Caco-2 (cell line): Measurements from ENCODE around the gene DIPK2B. TPM values are rescaled to one million over a fixed set of nuclear protein-coding genes. Genes with fewer than 3 reads are reported as not detected.

ENCODE experiments used
- BruUV-seq: library from RNA; stranded (reverse); fragments of 400-500 nt; replicated peaks from 2 replicates; lab custom pipeline; 2021; lab: Mats Ljungman, UMichigan
- CTCF ChIA-PET: fragments of 300-600 bp; sonication (Branson Sonifier 250); formaldehyde crosslinking; loops from one replicate; lab custom pipeline; 2022; ENCODE audit warnings: antibody characterized with exemption; lab: Charles Lee
- POLR2A ChIA-PET: fragments of 300-600 bp; sonication (Branson Sonifier 250); formaldehyde crosslinking; loops from one replicate; lab custom pipeline; 2022; ENCODE audit warnings: antibody characterized with exemption; lab: Charles Lee
- DNase-seq, 2 experiments: peaks; one replicate each; pipeline versions ENCODE4 v3.0.0 to v3.0.0-alpha.2; 2020 to 2022
- H3K27me3 ChIP-seq: replicated peaks from 2 replicates; pipeline ENCODE4 v1.6.0; 2011; ENCODE audit warnings: low read length; ENCODE audit not compliant: control insufficient read depth, insufficient read depth
- H3K36me3 ChIP-seq: 2 replicates; pipeline ENCODE4 v1.5.1; 2011; ENCODE audit warnings: low read length; ENCODE audit not compliant: control insufficient read depth, insufficient read depth
- H3K4me1 ChIP-seq: fragments of 250-450 bp; sonication (Bioruptor Pico); 2 replicates; pipeline ENCODE4 v1.5.1; 2020; ENCODE audit warnings: mild to moderate bottlenecking
- H3K4me3 ChIP-seq: 2 replicates; pipeline ENCODE4 v1.5.1; 2011; ENCODE audit warnings: low read depth, mild to moderate bottlenecking, control low read depth, low read length
- H3K9me3 ChIP-seq: fragments of 250-450 bp; sonication (Bioruptor Pico); 2 replicates; pipeline ENCODE4 v1.5.1; 2020; ENCODE audit warnings: mild to moderate bottlenecking, moderate library complexity
- H3K27ac Mint-ChIP-seq: one replicate; pipeline ENCODE4 v1.8.0; 2022; ENCODE audit warnings: mixed read lengths; ENCODE audit not compliant: unreplicated experiment
- H3K27me3 Mint-ChIP-seq: one replicate; pipeline ENCODE4 v1.8.0; 2022; ENCODE audit warnings: mixed read lengths; ENCODE audit not compliant: insufficient read depth, unreplicated experiment
- H3K36me3 Mint-ChIP-seq: one replicate; pipeline ENCODE4 v1.8.0; 2022; ENCODE audit warnings: mild to moderate bottlenecking, mixed read lengths; ENCODE audit not compliant: insufficient read depth, unreplicated experiment
- H3K4me1 Mint-ChIP-seq: one replicate; pipeline ENCODE4 v1.8.0; 2022; ENCODE audit warnings: low read depth, mixed read lengths; ENCODE audit not compliant: unreplicated experiment
- H3K4me3 Mint-ChIP-seq: one replicate; pipeline ENCODE4 v1.8.0; 2022; ENCODE audit warnings: mild to moderate bottlenecking, moderate library complexity, mixed read lengths; ENCODE audit not compliant: unreplicated experiment
- H3K9me3 Mint-ChIP-seq: one replicate; pipeline ENCODE4 v1.8.0; 2022; ENCODE audit warnings: mixed read lengths; ENCODE audit not compliant: unreplicated experiment
- CTCF ChIP-seq, 2 experiments: fragments of 200-600 bp in 1 of 2; IDR thresholded peaks; 1 replicate in 1 of 2; 2 replicates in 1 of 2; pipeline versions ENCODE4 v1.5.1 to v1.8.0; 2011 to 2022; ENCODE audit warnings: antibody characterized with exemption in 1 of 2, control low read depth in 1 of 2, inconsistent platforms in 1 of 2, low read depth in 1 of 2, low read length in 1 of 2, mild to moderate bottlenecking in 1 of 2, moderate library complexity in 1 of 2; ENCODE audit not compliant: insufficient read depth in 1 of 2, severe bottlenecking in 1 of 2, unreplicated experiment in 1 of 2
- intact Hi-C: fragments of 100-400 bp; cut with micrococcal nuclease; formaldehyde crosslinking; loops from one replicate; pipeline ENCODE4 v1.10.0; 2022; ENCODE audit not compliant: unreplicated experiment
- total RNA-seq: library from RNA; stranded (reverse); gene quantifications from 2 replicates; pipeline ENCODE4 v1.2.3, GENCODE V29; 2022

The DIPK2B gene
- total RNA-seq, 1 experiment from 2014 or later = not detected

GRCh38 chrX:45233531-45233930, 32.9 kb upstream of the DIPK2B start:
- Histone ChIP-seq H3K27me3 (no peaks in the 10 kb centered on the region), H3K9me3 (no peaks in the 10 kb centered on the region), H3K36me3 (no peaks in the 10 kb centered on the region), H3K4me3 (no peak overlapping the region), H3K4me1 (no peaks in the 10 kb centered on the region)
- intact Hi-C loops = no loop called here
- ChIA-PET POLR2A (no interaction called here), CTCF (no interaction called here)
- no peaks in the 10 kb centered on the region for H3K9me3 Mint-ChIP-seq
- no peaks in the 10 kb centered on the region for H3K4me1 Mint-ChIP-seq
- H3K27ac Mint-ChIP-seq = no peak overlapping the region
- no peak overlapping the region for H3K4me3 Mint-ChIP-seq
- no TSS peak for BruUV-seq
- no peaks in the 10 kb centered on the region for H3K36me3 Mint-ChIP-seq
- DNase-seq = no peak
- peaks cover 4% of the 10 kb centered on the region for H3K27me3 Mint-ChIP-seq
- no peak for TF ChIP-seq CTCF (IDR thresholded peaks at IDR 0.05; ENCODE audit: insufficient read depth in 1 of 2, low read depth in 1 of 2, low read length in 1 of 2, severe bottlenecking in 1 of 2, unreplicated experiment in 1 of 2)

GRCh38 chrX:45232139-45232538, 31.5 kb upstream of the DIPK2B start:
- no peaks in the 10 kb centered on the region for H3K9me3 ChIP-seq
- no peak overlapping the region for H3K4me3 ChIP-seq
- Mint-ChIP-seq H3K4me3 (no peak overlapping the region), H3K36me3 (no peaks in the 10 kb centered on the region), H3K27ac (no peak overlapping the region), H3K4me1 (no peaks in the 10 kb centered on the region), H3K9me3 (no peaks in the 10 kb centered on the region), H3K27me3 (peaks cover 4% of the 10 kb centered on the region)
- no peaks in the 10 kb centered on the region for H3K4me1 ChIP-seq
- CTCF ChIA-PET = no interaction called here
- no peak for DNase-seq
- no peaks in the 10 kb centered on the region for H3K36me3 ChIP-seq
- H3K27me3 ChIP-seq = no peaks in the 10 kb centered on the region
- no TSS peak for BruUV-seq
- intact Hi-C loops = no loop called here
- POLR2A ChIA-PET = no interaction called here
- TF ChIP-seq CTCF (IDR thresholded peaks at IDR 0.05; ENCODE audit: insufficient read depth in 1 of 2, low read depth in 1 of 2, low read length in 1 of 2, severe bottlenecking in 1 of 2, unreplicated experiment in 1 of 2) = no peak

GRCh38 chrX:45230410-45230809, 29.7 kb upstream of the DIPK2B start:
- Histone ChIP-seq H3K36me3 (no peaks in the 10 kb centered on the region), H3K4me3 (no peak overlapping the region), H3K4me1 (no peaks in the 10 kb centered on the region), H3K9me3 (no peaks in the 10 kb centered on the region), H3K27me3 (no peaks in the 10 kb centered on the region)
- H3K27me3 Mint-ChIP-seq = peaks cover 4% of the 10 kb centered on the region
- H3K4me1 Mint-ChIP-seq = no peaks in the 10 kb centered on the region
- TF ChIP-seq CTCF (IDR thresholded peaks at IDR 0.05; ENCODE audit: insufficient read depth in 1 of 2, low read depth in 1 of 2, low read length in 1 of 2, severe bottlenecking in 1 of 2, unreplicated experiment in 1 of 2) = no peak
- H3K4me3 Mint-ChIP-seq = no peak overlapping the region
- intact Hi-C loops = no loop called here
- DNase-seq = no peak
- ChIA-PET CTCF (no interaction called here), POLR2A (no interaction called here)
- H3K9me3 Mint-ChIP-seq = no peaks in the 10 kb centered on the region
- H3K36me3 Mint-ChIP-seq = no peaks in the 10 kb centered on the region
- BruUV-seq = no TSS peak
- H3K27ac Mint-ChIP-seq = no peak overlapping the region
